KMS-11 (cell line): ENCODE results near the gene CFAP74.

Experiments
- H2AFZ ChIP-seq: fragments of 200-600 bp; sonication (generic); 2 replicates; pipeline ENCODE4 v1.6.1; 2016; ENCODE audit warnings: antibody characterized with exemption, mixed run types, low read depth
- H3K27ac ChIP-seq: fragments of 200-600 bp; sonication (generic); 2 replicates; pipeline ENCODE4 v1.6.1; 2016; ENCODE audit warnings: mild to moderate bottlenecking, mixed run types
- H3K27me3 ChIP-seq: fragments of 200-600 bp; sonication (generic); 2 replicates; pipeline ENCODE4 v1.6.1; 2017; ENCODE audit warnings: mild to moderate bottlenecking, low read depth, mixed run types, moderate library complexity; ENCODE audit not compliant: insufficient read depth
- H3K36me3 ChIP-seq: fragments of 200-600 bp; sonication (generic); 2 replicates; pipeline ENCODE4 v1.6.1; 2017; ENCODE audit warnings: mild to moderate bottlenecking, mixed run types; ENCODE audit not compliant: insufficient read depth
- H3K4me1 ChIP-seq: fragments of 200-600 bp; sonication (generic); 2 replicates; pipeline ENCODE4 v1.6.1; 2016; ENCODE audit warnings: mild to moderate bottlenecking, low read depth, mixed run types; ENCODE audit not compliant: poor library complexity, severe bottlenecking
- H3K4me2 ChIP-seq: fragments of 200-600 bp; sonication (generic); 2 replicates; pipeline ENCODE4 v1.7.0; 2016; ENCODE audit warnings: mild to moderate bottlenecking, mixed run types
- H3K4me3 ChIP-seq: fragments of 200-600 bp; sonication (generic); IDR thresholded peaks from 2 replicates; pipeline ENCODE4 v1.6.1; 2017; ENCODE audit warnings: low read depth, low read length, mixed read lengths; ENCODE audit not compliant: insufficient read depth
- H3K79me2 ChIP-seq: fragments of 200-600 bp; sonication (generic); 2 replicates; pipeline ENCODE4 v1.6.1; 2016; ENCODE audit warnings: low read depth, mixed run types; ENCODE audit not compliant: insufficient read depth
- H3K9ac ChIP-seq: fragments of 200-600 bp; sonication (generic); 2 replicates; pipeline ENCODE4 v1.6.1; 2016; ENCODE audit warnings: mild to moderate bottlenecking, mixed run types
- H4K20me1 ChIP-seq: fragments of 200-600 bp; sonication (generic); 2 replicates; pipeline ENCODE4 v1.6.1; 2016; ENCODE audit warnings: mild to moderate bottlenecking, mixed run types; ENCODE audit not compliant: insufficient read depth
- TF ChIP-seq, protein P1 (sequence below): fragments of 200-600 bp; sonication (generic); conservative IDR thresholded peaks from 2 replicates; pipeline ENCODE4 v1.6.1; 2017; ENCODE audit warnings: low read depth, mild to moderate bottlenecking, antibody characterized with exemption, low read length, moderate library complexity, mixed read lengths

Gene CFAP74, protein sequence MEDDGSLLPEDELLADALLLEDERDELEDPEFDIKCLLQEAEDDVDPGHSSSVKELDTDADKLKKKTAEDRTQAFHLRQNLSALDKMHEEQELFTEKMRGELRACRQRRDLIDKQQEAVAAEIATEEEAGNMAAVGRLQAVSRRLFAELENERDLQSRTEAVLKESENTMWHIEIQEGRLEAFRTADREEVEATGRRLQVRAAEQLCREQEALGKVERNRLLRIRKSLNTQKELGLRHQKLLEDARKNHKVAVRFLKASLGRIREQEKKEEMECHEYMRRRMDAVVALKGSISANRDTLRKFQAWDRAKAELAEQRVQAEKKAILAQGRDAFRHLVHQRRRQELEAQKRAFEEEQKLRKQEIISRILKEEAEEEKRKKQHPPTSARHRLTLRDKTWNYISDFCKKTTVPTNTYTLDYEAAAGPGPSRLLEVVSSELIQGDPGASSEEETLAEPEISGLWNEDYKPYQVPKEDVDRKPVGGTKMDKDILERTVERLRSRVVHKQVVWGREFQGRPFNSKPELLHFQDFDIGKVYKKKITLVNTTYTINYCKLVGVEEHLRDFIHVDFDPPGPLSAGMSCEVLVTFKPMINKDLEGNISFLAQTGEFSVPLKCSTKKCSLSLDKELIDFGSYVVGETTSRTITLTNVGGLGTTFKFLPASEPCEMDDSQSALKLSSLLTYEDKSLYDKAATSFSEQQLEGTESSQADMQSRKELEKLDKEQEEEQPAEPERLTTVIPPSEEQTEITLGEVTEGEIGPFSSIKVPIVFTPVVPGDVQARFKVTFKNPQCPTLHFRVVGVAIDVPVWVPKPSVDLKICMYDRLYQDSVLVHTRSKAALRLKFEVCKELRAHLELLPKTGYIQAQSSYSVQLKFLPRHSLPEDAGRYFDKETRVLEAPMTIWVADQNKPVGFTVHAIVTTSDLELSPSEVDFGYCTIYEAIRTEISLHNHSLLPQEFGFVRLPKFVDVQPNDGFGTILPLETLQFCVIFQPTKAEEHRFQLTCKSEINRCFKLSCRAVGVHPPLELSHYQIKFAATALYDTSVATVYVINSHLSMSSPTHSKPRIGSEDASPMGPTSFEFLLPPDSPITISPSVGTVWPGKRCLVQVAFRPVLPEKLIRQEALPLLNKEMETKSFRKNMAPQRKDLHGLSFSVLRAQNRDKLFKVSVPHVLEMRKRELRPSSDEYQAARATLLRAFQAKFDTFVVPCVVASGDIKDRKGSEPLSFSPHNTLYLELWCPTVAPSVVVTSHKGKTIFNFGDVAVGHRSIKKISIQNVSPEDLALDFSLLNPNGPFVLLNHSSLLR (N-terminal part only)

GRCh38 chr1:2003541-2004131 is at the start of gene CFAP74:
TSS of gene CFAP74 (minus strand) at chr1:2003786. CDS start at chr1:1990956, 12,830 bp downstream.
- H4K20me1 ChIP-seq, result no peaks in the 10 kb centered on the region
- no peak within 1 kb of the TSS for H3K9ac ChIP-seq
- TF ChIP-seq, protein P1, sequence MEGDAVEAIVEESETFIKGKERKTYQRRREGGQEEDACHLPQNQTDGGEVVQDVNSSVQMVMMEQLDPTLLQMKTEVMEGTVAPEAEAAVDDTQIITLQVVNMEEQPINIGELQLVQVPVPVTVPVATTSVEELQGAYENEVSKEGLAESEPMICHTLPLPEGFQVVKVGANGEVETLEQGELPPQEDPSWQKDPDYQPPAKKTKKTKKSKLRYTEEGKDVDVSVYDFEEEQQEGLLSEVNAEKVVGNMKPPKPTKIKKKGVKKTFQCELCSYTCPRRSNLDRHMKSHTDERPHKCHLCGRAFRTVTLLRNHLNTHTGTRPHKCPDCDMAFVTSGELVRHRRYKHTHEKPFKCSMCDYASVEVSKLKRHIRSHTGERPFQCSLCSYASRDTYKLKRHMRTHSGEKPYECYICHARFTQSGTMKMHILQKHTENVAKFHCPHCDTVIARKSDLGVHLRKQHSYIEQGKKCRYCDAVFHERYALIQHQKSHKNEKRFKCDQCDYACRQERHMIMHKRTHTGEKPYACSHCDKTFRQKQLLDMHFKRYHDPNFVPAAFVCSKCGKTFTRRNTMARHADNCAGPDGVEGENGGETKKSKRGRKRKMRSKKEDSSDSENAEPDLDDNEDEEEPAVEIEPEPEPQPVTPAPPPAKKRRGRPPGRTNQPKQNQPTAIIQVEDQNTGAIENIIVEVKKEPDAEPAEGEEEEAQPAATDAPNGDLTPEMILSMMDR, result no peak
- H3K4me1 ChIP-seq, result no peaks in the 10 kb centered on the region
- peaks cover 94% of the 10 kb centered on the region for H3K27me3 ChIP-seq
- no peaks in the 10 kb centered on the region for H3K36me3 ChIP-seq
- no peak within 1 kb of the TSS for H3K4me2 ChIP-seq
- H3K27ac ChIP-seq, result no peak within 1 kb of the TSS
- no peaks in the 10 kb centered on the region for H3K79me2 ChIP-seq
- H2AFZ ChIP-seq, result no peak within 1 kb of the TSS
- H3K4me3 ChIP-seq, result no peak within 1 kb of the TSS

- Histone ChIP-seq H3K4me1 (no peaks in the 10 kb centered on the region), H3K9ac (no peak overlapping the region), H3K27me3 (peaks cover 40% of the 10 kb centered on the region), H2AFZ (no peak overlapping the region), H3K4me2 (no peak overlapping the region), H3K79me2 (no peaks in the 10 kb centered on the region), H4K20me1 (no peaks in the 10 kb centered on the region), H3K4me3 (no peak overlapping the region), H3K27ac (no peak overlapping the region), H3K36me3 (no peaks in the 10 kb centered on the region)
- TF ChIP-seq, protein P1, result no peak
Observed at GRCh38 chr1:2053217-2053616, 49.6 kb upstream of the CFAP74 start.

- Histone ChIP-seq H3K4me3 (no peak overlapping the region), H3K4me2 (no peak overlapping the region), H2AFZ (no peak overlapping the region), H3K36me3 (no peaks in the 10 kb centered on the region), H3K9ac (no peak overlapping the region), H3K4me1 (no peaks in the 10 kb centered on the region), H4K20me1 (no peaks in the 10 kb centered on the region), H3K79me2 (no peaks in the 10 kb centered on the region), H3K27me3 (peaks cover 41% of the 10 kb centered on the region), H3K27ac (no peak overlapping the region)
- TF ChIP-seq, protein P1, result no peak
Observed at GRCh38 chr1:2052756-2053155, 49.2 kb upstream of the CFAP74 start.
